Measurements from ENCODE around the gene CAPN10.

Gene CAPN10

GRCh38 chr2:240624950-240625621 lies 38.6 kb downstream of the CAPN10 start, which contains the start of gene GPR35:
Gene GPR35, plus strand, starts transcription at chr2:240625480. Its CDS starts 4,473 bp downstream, at chr2:240629953.
- H3K27ac Mint-ChIP-seq, result no peak within 1 kb of the TSS
- TF ChIP-seq, protein P1, sequence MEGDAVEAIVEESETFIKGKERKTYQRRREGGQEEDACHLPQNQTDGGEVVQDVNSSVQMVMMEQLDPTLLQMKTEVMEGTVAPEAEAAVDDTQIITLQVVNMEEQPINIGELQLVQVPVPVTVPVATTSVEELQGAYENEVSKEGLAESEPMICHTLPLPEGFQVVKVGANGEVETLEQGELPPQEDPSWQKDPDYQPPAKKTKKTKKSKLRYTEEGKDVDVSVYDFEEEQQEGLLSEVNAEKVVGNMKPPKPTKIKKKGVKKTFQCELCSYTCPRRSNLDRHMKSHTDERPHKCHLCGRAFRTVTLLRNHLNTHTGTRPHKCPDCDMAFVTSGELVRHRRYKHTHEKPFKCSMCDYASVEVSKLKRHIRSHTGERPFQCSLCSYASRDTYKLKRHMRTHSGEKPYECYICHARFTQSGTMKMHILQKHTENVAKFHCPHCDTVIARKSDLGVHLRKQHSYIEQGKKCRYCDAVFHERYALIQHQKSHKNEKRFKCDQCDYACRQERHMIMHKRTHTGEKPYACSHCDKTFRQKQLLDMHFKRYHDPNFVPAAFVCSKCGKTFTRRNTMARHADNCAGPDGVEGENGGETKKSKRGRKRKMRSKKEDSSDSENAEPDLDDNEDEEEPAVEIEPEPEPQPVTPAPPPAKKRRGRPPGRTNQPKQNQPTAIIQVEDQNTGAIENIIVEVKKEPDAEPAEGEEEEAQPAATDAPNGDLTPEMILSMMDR (IDR thresholded peaks at IDR 0.05; ENCODE audit: unreplicated experiment in 3 of 3), result no peak
- no peak within 1 kb of the TSS for H3K4me3 Mint-ChIP-seq
- H3K4me1 Mint-ChIP-seq, result peaks cover 5% of the 10 kb centered on the region
- H3K9me3 Mint-ChIP-seq, result no peaks in the 10 kb centered on the region
- H3K27me3 Mint-ChIP-seq (ENCODE audit: low read depth), result no peaks in the 10 kb centered on the region
- H3K36me3 Mint-ChIP-seq (ENCODE audit: low read depth), result no peaks in the 10 kb centered on the region

DNA sequence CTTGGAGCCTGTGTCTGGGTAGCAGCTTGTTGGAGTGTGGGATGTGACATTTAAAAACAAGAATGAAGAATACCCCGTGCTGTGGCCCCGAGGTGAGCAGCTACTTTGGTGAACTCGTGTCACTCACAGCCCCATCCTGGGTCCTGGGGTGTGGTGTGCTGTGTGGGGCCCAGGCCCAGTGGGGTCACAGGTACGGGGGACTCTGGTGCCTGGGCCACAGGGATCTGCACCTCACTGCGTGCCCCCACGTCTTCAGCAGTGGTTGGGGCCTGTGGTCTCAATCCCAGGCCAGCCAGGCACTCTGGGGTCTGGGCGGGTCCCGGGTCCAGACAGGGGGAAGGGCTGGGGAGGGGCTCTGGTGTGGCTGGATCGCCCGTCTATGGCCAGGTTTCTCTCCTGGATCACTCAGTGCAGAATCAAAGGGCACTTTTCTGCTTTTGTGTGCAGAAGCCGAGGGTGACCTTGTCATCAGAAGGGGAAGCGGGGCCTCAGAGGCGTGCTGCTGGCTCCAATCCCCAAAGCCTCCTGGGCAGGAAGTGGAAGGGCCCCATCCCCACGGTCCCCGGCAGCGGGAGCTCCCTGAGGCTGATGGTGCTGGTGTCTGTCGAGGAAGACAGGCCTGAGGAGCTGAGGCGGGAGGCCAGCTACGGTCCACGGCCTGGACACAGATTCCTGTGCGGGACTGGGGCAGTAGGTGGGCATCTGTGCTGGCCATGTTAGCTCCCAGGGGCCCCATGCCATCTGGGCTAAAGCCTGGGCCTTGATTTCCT lies 40.2 kb downstream of the CAPN10 start:
- TF ChIP-seq, protein P1 (IDR thresholded peaks at IDR 0.05; ENCODE audit: unreplicated experiment in 3 of 3), result no peak
- H3K27ac Mint-ChIP-seq, result no peak overlapping the region
- no peak overlapping the region for H3K4me3 Mint-ChIP-seq
- no peaks in the 10 kb centered on the region for H3K27me3 Mint-ChIP-seq (ENCODE audit: low read depth)
- no peaks in the 10 kb centered on the region for H3K9me3 Mint-ChIP-seq
- no peaks in the 10 kb centered on the region for H3K36me3 Mint-ChIP-seq (ENCODE audit: low read depth)
- H3K4me1 Mint-ChIP-seq, result peaks cover 5% of the 10 kb centered on the region

DNA sequence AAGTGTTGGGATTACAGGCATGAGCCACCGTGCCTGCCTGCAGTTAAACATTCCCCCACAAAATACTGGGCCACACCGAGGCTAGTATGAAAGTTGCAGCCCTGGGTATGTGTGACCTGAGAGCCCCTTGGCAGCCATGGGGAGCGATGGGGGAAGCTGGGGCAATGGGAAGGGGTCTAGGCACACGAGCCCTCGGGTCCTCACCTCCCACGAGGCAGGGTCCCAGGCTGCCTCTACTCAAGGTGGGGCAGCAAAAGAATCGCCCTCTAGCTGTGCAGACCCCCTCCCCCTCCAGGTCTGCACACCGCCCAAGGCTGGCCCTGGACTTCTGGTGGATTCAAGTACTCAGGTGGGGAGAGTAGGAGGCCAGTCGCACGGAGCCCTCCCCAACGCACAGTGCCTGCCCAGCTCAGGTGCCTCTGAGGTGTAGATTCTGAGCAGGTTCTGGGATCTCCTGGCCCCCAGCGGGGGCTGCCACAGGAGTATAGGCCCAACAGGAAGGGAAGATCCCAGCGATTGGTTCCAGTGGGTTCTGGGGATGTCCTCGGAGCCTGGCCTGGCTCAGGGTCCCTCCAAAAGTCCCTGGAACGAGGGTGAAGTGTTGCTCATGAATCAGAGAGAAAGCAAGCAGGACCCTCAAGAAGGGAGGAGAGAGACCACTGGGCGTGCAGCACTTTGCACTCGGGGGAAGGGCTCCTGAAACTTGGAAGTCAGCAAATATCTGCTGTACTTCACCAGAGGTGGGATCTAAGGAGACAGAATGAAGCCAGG lies 41.4 kb downstream of the CAPN10 start:
- peaks cover 6% of the 10 kb centered on the region for H3K9me3 Mint-ChIP-seq
- TF ChIP-seq, protein P1 (IDR thresholded peaks at IDR 0.05; ENCODE audit: unreplicated experiment in 3 of 3), result no peak
- H3K4me1 Mint-ChIP-seq, result no peaks in the 10 kb centered on the region
- H3K36me3 Mint-ChIP-seq (ENCODE audit: low read depth), result no peaks in the 10 kb centered on the region
- H3K27me3 Mint-ChIP-seq (ENCODE audit: low read depth), result no peaks in the 10 kb centered on the region
- H3K4me3 Mint-ChIP-seq, result no peak overlapping the region
- no peak overlapping the region for H3K27ac Mint-ChIP-seq

- H3K27ac Mint-ChIP-seq, result no peak overlapping the region
- no peaks in the 10 kb centered on the region for H3K36me3 Mint-ChIP-seq (ENCODE audit: low read depth)
- no peak overlapping the region for H3K4me3 Mint-ChIP-seq
- no peaks in the 10 kb centered on the region for H3K4me1 Mint-ChIP-seq
- peaks cover 11% of the 10 kb centered on the region for H3K9me3 Mint-ChIP-seq
- TF ChIP-seq, protein P1 (IDR thresholded peaks at IDR 0.05; ENCODE audit: unreplicated experiment in 3 of 3), result no peak
- H3K27me3 Mint-ChIP-seq (ENCODE audit: low read depth), result no peaks in the 10 kb centered on the region
Observed at GRCh38 chr2:240628507-240628807, 41.9 kb downstream of the CAPN10 start.

DNA sequence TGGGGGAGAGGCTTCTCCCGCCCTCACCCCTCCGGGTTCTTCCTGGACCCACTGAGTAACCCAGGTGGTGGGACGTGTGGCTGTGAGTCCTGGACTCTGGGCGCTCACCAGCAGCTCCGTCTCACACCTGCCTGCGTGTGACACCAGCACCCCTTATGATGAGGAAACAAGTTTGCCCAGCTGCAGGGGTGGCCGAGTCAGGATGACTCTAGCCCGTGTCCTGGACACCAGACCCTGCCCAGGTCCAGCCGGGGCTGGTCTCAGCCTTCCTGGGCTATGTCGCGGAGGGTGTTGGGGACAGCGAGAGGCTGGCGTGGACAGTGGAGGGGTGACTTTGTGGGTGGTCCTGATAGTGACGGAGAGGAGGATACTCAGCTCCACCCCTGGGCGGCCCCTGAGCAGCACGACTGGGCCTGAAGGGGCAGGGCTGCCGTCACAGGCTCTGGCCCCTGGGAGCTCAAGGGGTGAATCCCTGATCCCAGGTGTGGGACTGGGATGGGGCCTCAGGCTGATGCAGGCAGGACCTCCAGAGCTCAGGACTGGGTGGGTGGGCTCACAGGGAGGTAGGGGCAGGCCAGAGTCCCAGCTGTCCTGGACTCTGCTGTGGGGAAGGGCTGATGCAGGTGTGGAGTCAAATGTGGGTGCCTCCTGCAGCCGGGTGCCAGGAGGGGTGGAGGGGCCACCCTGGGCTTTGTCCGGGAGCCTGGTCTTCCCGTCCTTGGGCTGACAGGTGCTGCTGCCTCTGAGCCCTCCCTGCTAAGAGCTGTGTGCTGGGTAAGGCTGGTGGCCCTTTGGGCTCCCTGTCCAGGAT lies 42.5 kb downstream of the CAPN10 start:
- H3K36me3 Mint-ChIP-seq (ENCODE audit: low read depth), result no peaks in the 10 kb centered on the region
- no peaks in the 10 kb centered on the region for H3K4me1 Mint-ChIP-seq
- H3K27me3 Mint-ChIP-seq (ENCODE audit: low read depth), result no peaks in the 10 kb centered on the region
- peaks cover 15% of the 10 kb centered on the region for H3K9me3 Mint-ChIP-seq
- no peak overlapping the region for H3K27ac Mint-ChIP-seq
- TF ChIP-seq, protein P1 (IDR thresholded peaks at IDR 0.05; ENCODE audit: unreplicated experiment in 3 of 3), result no peak
- H3K4me3 Mint-ChIP-seq, result no peak overlapping the region
